Measurements from ENCODE around the gene AIG1. TPM values are rescaled to one million over a fixed set of nuclear protein-coding genes. Genes with fewer than 3 reads are reported as not detected.

Gene AIG1
- total and polyA plus RNA-seq, 2 experiments from 2014 or later = 44.7 to 46.9 TPM

DNA sequence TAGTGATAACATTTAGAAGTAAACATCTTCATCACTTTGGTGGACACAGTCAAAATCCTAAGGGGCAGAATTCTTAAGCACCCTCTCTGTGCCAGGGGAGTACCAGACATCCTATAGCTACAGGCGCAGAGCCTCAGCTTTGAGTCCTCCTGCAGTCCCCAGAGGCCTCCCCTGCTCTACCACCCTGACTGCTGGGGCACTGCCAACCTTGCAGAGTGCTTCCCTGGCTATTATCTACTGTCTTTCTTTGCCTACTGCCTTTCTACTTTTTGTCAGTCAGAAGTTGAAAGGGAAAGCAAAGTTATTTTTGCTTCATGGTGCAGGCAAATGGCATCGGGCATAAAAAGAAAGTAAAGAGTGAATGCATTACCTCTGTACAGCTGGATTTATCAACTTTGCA, 80.1 kb downstream of the AIG1 start:
- Histone ChIP-seq H3K4me3 (peak overlapping the region; percentile 21; the same call in 1 of the 2 replicates), H3K4me1 (ENCODE audit: insufficient read depth) (peaks cover 25% of the 10 kb centered on the region), H3K36me3 (ENCODE audit: low read depth) (no peaks in the 10 kb centered on the region), H4K20me1 (ENCODE audit: insufficient read depth) (no peaks in the 10 kb centered on the region), H3K27me3 (replicated peaks; ENCODE audit: insufficient read depth) (no peaks in the 10 kb centered on the region), H3K9ac (peak overlapping the region; percentile 12; the same call in 1 of the 2 replicates), H3K79me2 (ENCODE audit: insufficient read depth) (no peaks in the 10 kb centered on the region), H3K27ac (peak overlapping the region; percentile 72), H2AFZ (no peak overlapping the region), H3K9me3 (ENCODE audit: low read depth) (no peaks in the 10 kb centered on the region), H3F3A (ENCODE audit: insufficient read depth) (peaks cover 12% of the 10 kb centered on the region), H3K4me2 (ENCODE audit: unreplicated experiment) (peak overlapping the region; percentile 69), H3K9me2 (ENCODE audit: insufficient read depth) (no peaks in the 10 kb centered on the region)
- WGBS, 2 experiments (ENCODE audit: low coverage in 1 of 2, low lambda C conversion rate in 2 of 2, missing lambda C conversion rate in 2 of 2) = 70 to 81% methylated on average over 2 of the region's 2 CpGs
- peak; percentile 18 for DNase-seq
- TF ChIP-seq EZH2 (IDR thresholded peaks at IDR 0.05; ENCODE audit: insufficient read depth, poor library complexity, severe bottlenecking) (no peak), EZH2phosphoT487 (IDR thresholded peaks at IDR 0.05; ENCODE audit: insufficient read depth, low read depth) (no peak)
- in situ Hi-C loops (cut with MboI) = no loop called here

DNA sequence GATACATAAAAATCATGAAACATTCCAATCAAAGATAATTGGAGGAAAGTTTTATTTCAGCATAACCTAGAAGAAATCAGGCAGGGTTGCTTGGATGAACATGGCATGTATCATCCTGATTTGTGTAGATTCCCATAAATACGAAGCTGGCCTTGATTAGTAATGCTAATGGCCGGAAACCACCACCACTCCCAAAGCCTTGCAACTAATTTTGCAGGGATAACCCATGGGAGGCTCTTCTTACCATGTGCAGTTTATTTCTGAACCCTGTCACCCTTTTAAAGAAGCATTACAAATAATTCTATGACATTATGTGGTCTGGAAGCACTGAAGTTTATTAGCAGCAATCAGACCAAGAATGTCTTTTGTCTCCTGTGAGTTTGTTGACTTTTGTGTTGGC, 80.8 kb downstream of the AIG1 start:
- Histone ChIP-seq H3K79me2 (ENCODE audit: insufficient read depth) (no peaks in the 10 kb centered on the region), H3K9me2 (ENCODE audit: insufficient read depth) (no peaks in the 10 kb centered on the region), H4K20me1 (ENCODE audit: insufficient read depth) (no peaks in the 10 kb centered on the region), H3K4me3 (peak overlapping the region; percentile 21; the same call in 1 of the 2 replicates), H2AFZ (no peak overlapping the region), H3K27ac (peak overlapping the region; percentile 72), H3K4me2 (ENCODE audit: unreplicated experiment) (peak overlapping the region; percentile 69), H3F3A (ENCODE audit: insufficient read depth) (peaks cover 12% of the 10 kb centered on the region), H3K9ac (peak overlapping the region; percentile 12; the same call in 1 of the 2 replicates), H3K27me3 (replicated peaks; ENCODE audit: insufficient read depth) (no peaks in the 10 kb centered on the region), H3K4me1 (ENCODE audit: insufficient read depth) (peaks cover 24% of the 10 kb centered on the region), H3K9me3 (ENCODE audit: low read depth) (no peaks in the 10 kb centered on the region), H3K36me3 (ENCODE audit: low read depth) (no peaks in the 10 kb centered on the region)
- 0 to 2% methylated on average over 2 of the region's 2 CpGs for WGBS, 2 experiments (ENCODE audit: low coverage in 1 of 2, low lambda C conversion rate in 2 of 2, missing lambda C conversion rate in 2 of 2)
- DNase-seq = peak; percentile 92
- in situ Hi-C loops (cut with MboI) = no loop called here
- TF ChIP-seq EZH2 (IDR thresholded peaks at IDR 0.05; ENCODE audit: insufficient read depth, poor library complexity, severe bottlenecking) (no peak), EZH2phosphoT487 (IDR thresholded peaks at IDR 0.05; ENCODE audit: insufficient read depth, low read depth) (no peak; the same call in 1 of the 2 replicates)

DNA sequence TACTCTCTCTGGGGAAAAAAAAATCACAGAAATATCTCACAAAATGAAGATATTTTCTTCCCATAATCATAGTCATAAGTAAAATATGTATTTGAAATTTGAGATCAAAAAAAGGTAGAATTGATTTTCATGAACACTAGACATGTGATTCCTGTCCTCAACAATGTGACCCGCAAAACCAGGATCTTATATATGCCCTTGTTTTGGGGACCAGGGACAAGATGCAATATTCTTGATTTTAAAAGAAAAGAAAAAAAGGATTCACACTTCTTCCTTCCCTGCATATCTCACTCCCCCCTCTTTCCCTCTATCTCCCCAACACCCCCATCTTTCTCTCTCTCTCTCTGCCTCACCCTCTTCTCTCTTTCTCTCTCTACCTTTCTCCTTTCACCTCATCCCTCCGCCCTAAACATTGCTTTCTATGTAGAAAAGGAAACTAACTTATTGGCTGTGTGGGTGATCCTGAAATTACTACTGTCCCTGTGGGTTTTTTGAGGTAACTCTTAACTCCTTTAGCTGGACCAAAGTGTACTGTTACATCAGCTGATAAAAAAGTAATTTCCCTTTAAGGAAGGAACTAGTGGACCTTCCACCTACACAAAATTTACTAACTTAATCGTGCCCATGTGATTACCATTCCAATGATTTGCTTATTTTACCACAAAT, 85.6 kb downstream of the AIG1 start:
- Histone ChIP-seq H3K36me3 (ENCODE audit: low read depth) (no peaks in the 10 kb centered on the region), H4K20me1 (ENCODE audit: insufficient read depth) (no peaks in the 10 kb centered on the region), H3K79me2 (ENCODE audit: insufficient read depth) (no peaks in the 10 kb centered on the region), H3K9me2 (ENCODE audit: insufficient read depth) (no peaks in the 10 kb centered on the region), H3K27ac (no peak overlapping the region), H3F3A (ENCODE audit: insufficient read depth) (peaks cover 24% of the 10 kb centered on the region), H3K27me3 (replicated peaks; ENCODE audit: insufficient read depth) (no peaks in the 10 kb centered on the region), H2AFZ (no peak overlapping the region), H3K4me2 (ENCODE audit: unreplicated experiment) (no peak overlapping the region), H3K4me3 (no peak overlapping the region), H3K9ac (no peak overlapping the region), H3K9me3 (ENCODE audit: low read depth) (no peaks in the 10 kb centered on the region), H3K4me1 (ENCODE audit: insufficient read depth) (peaks cover 18% of the 10 kb centered on the region)
- 75 to 78% methylated on average over 3 of the region's 3 CpGs for WGBS, 2 experiments (ENCODE audit: low coverage in 1 of 2, low lambda C conversion rate in 2 of 2, missing lambda C conversion rate in 2 of 2)
- in situ Hi-C loops (cut with MboI) = no loop called here
- TF ChIP-seq EZH2phosphoT487 (IDR thresholded peaks at IDR 0.05; ENCODE audit: insufficient read depth, low read depth) (no peak), EZH2 (IDR thresholded peaks at IDR 0.05; ENCODE audit: insufficient read depth, poor library complexity, severe bottlenecking) (no peak)
- no peak for DNase-seq

DNA sequence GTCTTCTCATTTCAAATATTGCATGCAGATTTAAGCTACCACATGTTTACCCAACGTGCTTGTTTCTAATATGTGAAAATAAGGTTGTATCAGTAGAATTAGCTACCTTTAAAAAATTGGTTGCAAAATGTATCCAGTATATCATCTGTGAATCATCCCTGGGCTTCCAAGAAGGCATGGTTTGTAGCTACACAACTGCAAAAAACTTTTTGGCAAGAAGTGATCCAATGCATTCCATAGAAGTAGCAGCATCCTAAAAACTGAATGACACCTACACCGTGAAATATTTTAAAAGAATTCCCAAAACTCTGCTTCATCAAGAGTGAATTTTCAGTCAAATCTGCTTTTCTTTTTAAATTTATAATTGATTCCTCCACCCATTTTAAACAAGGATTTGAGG, 89.1 kb downstream of the AIG1 start:
- H3K9ac ChIP-seq = peak overlapping the region; percentile 58
- peak overlapping the region; percentile 85 for H3K4me2 ChIP-seq (ENCODE audit: unreplicated experiment)
- H3K79me2 ChIP-seq (ENCODE audit: insufficient read depth) = no peaks in the 10 kb centered on the region
- in situ Hi-C loops (cut with MboI) = no loop called here
- TF ChIP-seq EZH2 (IDR thresholded peaks at IDR 0.05; ENCODE audit: insufficient read depth, poor library complexity, severe bottlenecking) = no peak
- TF ChIP-seq EZH2phosphoT487 (IDR thresholded peaks at IDR 0.05; ENCODE audit: insufficient read depth, low read depth) = no peak
- H3K9me2 ChIP-seq (ENCODE audit: insufficient read depth) = no peaks in the 10 kb centered on the region
- WGBS, 2 experiments (ENCODE audit: low coverage in 1 of 2, low lambda C conversion rate in 2 of 2, missing lambda C conversion rate in 2 of 2) = 16 to 19% methylated on average over 2 of the region's 2 CpGs
- peak overlapping the region; percentile 26; the same call in 1 of the 2 replicates for H2AFZ ChIP-seq
- no peaks in the 10 kb centered on the region for H3K27me3 ChIP-seq (replicated peaks; ENCODE audit: insufficient read depth)
- no peaks in the 10 kb centered on the region for H3K36me3 ChIP-seq (ENCODE audit: low read depth)
- no peaks in the 10 kb centered on the region for H3K9me3 ChIP-seq (ENCODE audit: low read depth)
- H3K4me3 ChIP-seq = peak overlapping the region; percentile 52; the same call in 1 of the 2 replicates
- DNase-seq = peak; percentile 91
- peaks cover 14% of the 10 kb centered on the region for H3K4me1 ChIP-seq (ENCODE audit: insufficient read depth)
- H3F3A ChIP-seq (ENCODE audit: insufficient read depth) = peaks cover 24% of the 10 kb centered on the region
- H3K27ac ChIP-seq = peak overlapping the region; percentile 88
- no peaks in the 10 kb centered on the region for H4K20me1 ChIP-seq (ENCODE audit: insufficient read depth)

All from GM23248 (cell line).